HG02938 (cell line): ENCODE measurements around the gene SC5D.

Experiments
- ATAC-seq: cut with Tn5 transposase; IDR thresholded peaks from one replicate; pipeline ENCODE4 v1.9.1; 2021; ENCODE audit warnings: mild to moderate bottlenecking, moderate library complexity; ENCODE audit not compliant: unreplicated experiment

The SC5D gene

GRCh38 chr11:121292495-121293287, at the start of gene SC5D:
SC5D (plus strand) TSS chr11:121292771; CDS start chr11:121303376, 10,605 bp downstream.
- ATAC-seq: peak; percentile 90

GRCh38 chr11:121244884-121245283, 47.7 kb upstream of the SC5D start:
- ATAC-seq: no peak

GRCh38 chr11:121246021-121246768, 46.4 kb upstream of the SC5D start:
- no peak for ATAC-seq

GRCh38 chr11:121246769-121247035, 45.9 kb upstream of the SC5D start:
- ATAC-seq: no peak

GRCh38 chr11:121248496-121248895, 44.1 kb upstream of the SC5D start:
- no peak for ATAC-seq

- no peak for ATAC-seq
These were observed 43.4 kb upstream of the SC5D start for GRCh38 chr11:121249039-121249663.

- ATAC-seq: no peak
These were observed 41.7 kb upstream of the SC5D start for GRCh38 chr11:121250843-121251242.

GRCh38 chr11:121253951-121254350, 38.6 kb upstream of the SC5D start:
- ATAC-seq: no peak

GRCh38 chr11:121254756-121255155, 37.8 kb upstream of the SC5D start:
- no peak for ATAC-seq

GRCh38 chr11:121255473-121256125, 37.0 kb upstream of the SC5D start:
- ATAC-seq: no peak

- ATAC-seq: no peak
These were observed 35.3 kb upstream of the SC5D start for GRCh38 chr11:121257289-121257688.

- ATAC-seq: no peak
These were observed 34.6 kb upstream of the SC5D start for GRCh38 chr11:121257976-121258375.

GRCh38 chr11:121265586-121265985, 27.0 kb upstream of the SC5D start:
- ATAC-seq: no peak

- ATAC-seq: no peak
These were observed 24.0 kb upstream of the SC5D start for GRCh38 chr11:121268581-121268980.

GRCh38 chr11:121270001-121270678, 22.4 kb upstream of the SC5D start:
- no peak for ATAC-seq

GRCh38 chr11:121274332-121274991, 18.1 kb upstream of the SC5D start:
- no peak for ATAC-seq

- ATAC-seq: no peak
These were observed 10.9 kb upstream of the SC5D start for GRCh38 chr11:121281698-121282097.

- ATAC-seq: no peak
These were observed 10.2 kb upstream of the SC5D start for GRCh38 chr11:121282386-121282785.

GRCh38 chr11:121282886-121283502, 9.6 kb upstream of the SC5D start:
- peak; percentile 89 for ATAC-seq

GRCh38 chr11:121291319-121291718, 1.3 kb upstream of the SC5D start:
- no peak for ATAC-seq
